SK-N-MC (cell line): Measurements from ENCODE around the gene SLC13A4.
"Not testable (repeated sequence)": the region's sequence is repeated elsewhere in the genome, so short reads cannot be mapped to it uniquely, and the experiment has no call there.

Experiments
- EZH2 ChIP-seq: fragments of 200-600 bp; sonication (generic); IDR thresholded peaks from one replicate; pipeline ENCODE4 v1.6.1; 2017; ENCODE audit warnings: antibody characterized with exemption
- POLR2AphosphoS5 ChIP-seq: IDR thresholded peaks from 2 replicates; pipeline ENCODE4 v1.6.1; 2012; ENCODE audit warnings: mild to moderate bottlenecking, low read depth, low read length, borderline replicate concordance

DNA sequence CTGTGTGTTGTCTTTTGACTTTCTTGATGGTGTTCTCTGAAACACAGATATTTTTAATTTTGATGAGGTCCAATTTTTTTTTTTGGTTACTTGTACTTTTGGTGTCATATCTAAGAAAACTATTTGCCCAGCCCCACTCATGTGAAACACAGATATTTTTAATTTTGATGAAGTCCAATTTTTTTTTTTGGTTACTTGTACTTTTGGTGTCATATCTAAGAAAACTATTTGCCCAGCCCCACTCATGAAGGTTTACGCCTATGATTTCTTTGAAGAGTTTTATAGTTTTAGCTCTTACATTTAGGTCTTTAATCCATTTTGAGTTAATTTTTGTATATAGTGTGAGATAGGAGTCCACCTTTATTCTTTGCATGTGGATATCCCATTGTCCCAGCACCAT lies 60.4 kb downstream of the SLC13A4 start:
- TF ChIP-seq EZH2, POLR2AphosphoS5: not testable (repeated sequence)
